ENCODE data around the gene EEIG1. TPM values are rescaled to one million over a fixed set of nuclear protein-coding genes. Genes with fewer than 3 reads are reported as not detected.

EEIG1 gene
- total and polyA plus RNA-seq, 2 of the 4 experiments (the other 2 are of a cell fraction), result 1.1 to 23.2 TPM

- TF ChIP-seq RFX5 (IDR thresholded peaks at IDR 0.05; ENCODE audit: low read depth, low read length) (no peak), RAD21 (IDR thresholded peaks at IDR 0.05; ENCODE audit: low read length) (peak; percentile 72)
These were observed 38.4 kb downstream of the EEIG1 start (continued) for GRCh38 chr9:127942216-127943010.

GRCh38 chr9:127941961-127942215 lies 38.9 kb downstream of the EEIG1 start:
- no peak overlapping the region for H3K14ac ChIP-seq (replicated peaks; ENCODE audit: low read depth, low read length)
- H3K4me1 ChIP-seq (ENCODE audit: control insufficient read depth, insufficient read depth, low read length), result peaks cover 9% of the 10 kb centered on the region; the same call in 1 of the 2 replicates
- H4K20me1 ChIP-seq (ENCODE audit: insufficient read depth, low read length), result peaks cover 18% of the 10 kb centered on the region; the same call in 1 of the 2 replicates
- TF ChIP-seq RCOR1 (IDR thresholded peaks at IDR 0.05; ENCODE audit: insufficient replicate concordance, low read length) (no peak), RFX5 (IDR thresholded peaks at IDR 0.05; ENCODE audit: low read depth, low read length) (no peak), BHLHE40 (IDR thresholded peaks at IDR 0.05; ENCODE audit: low read depth, low read length) (no peak), MXI1 (IDR thresholded peaks at IDR 0.05; ENCODE audit: borderline replicate concordance, low read depth, low read length) (no peak)
- in situ Hi-C loops (cut with MboI; ENCODE audit: low sequenced_read_pairs), result no loop called here
- no peak overlapping the region for H2AFZ ChIP-seq (replicated peaks; ENCODE audit: low read length, poor library complexity)
- DNase-seq (no peak), ATAC-seq (ENCODE audit: low read depth) (no peak)
- dilution Hi-C loops (cut with HindIII; ENCODE audit: low sequenced_read_pairs, unreplicated experiment), result no loop called here
- H2BK5ac ChIP-seq (ENCODE audit: low read depth, low read length, poor library complexity, severe bottlenecking), result no peak overlapping the region
- ChIA-PET CTCF (interaction anchor here (0.9 to 2.8 kb wide), 3 partner anchors 37 to 176 kb away, joined by 3 to 15 read pairs (median 3); no protein-coding TSS in a partner anchor), POLR2A (ENCODE audit: unreplicated experiment) (no interaction called here)
- no TSS peak for BruUV-seq (replicated peaks)
- intact Hi-C loops (cut with micrococcal nuclease), result loop anchor here (1.0 to 5.0 kb wide), 4 partner anchors 37 to 155 kb away; no protein-coding TSS in a partner anchor
- 0 out of 2 replicates have a peak, but pooled peaks cover 5% of the 10 kb centered on the region for H3K9me1 ChIP-seq (ENCODE audit: insufficient read depth, low read length)
- no peaks in the 10 kb centered on the region for H3K9me3 ChIP-seq (ENCODE audit: control insufficient read depth, insufficient read depth, low read length)
- H3K23ac ChIP-seq (ENCODE audit: low read depth, low read length), result no peak overlapping the region
- no peaks in the 10 kb centered on the region for H3K27me3 ChIP-seq (ENCODE audit: control insufficient read depth, insufficient read depth, low read length)
- H3K4ac ChIP-seq (ENCODE audit: low read depth, low read length), result no peak overlapping the region
- H3K56ac ChIP-seq (ENCODE audit: extremely low read depth, insufficient read depth, low read length), result no peak overlapping the region
- H2AK5ac ChIP-seq (ENCODE audit: low read depth, low read length), result no peak overlapping the region
- no peak overlapping the region for H2BK120ac ChIP-seq (ENCODE audit: low read depth, low read length)
- no peak overlapping the region for H4K8ac ChIP-seq (ENCODE audit: low read depth in 2 of 2, low read length in 2 of 2)
- no peak overlapping the region for H3K9ac ChIP-seq (ENCODE audit: low read depth, low read length)
- WGBS, 2 experiments (ENCODE audit: extremely low coverage in 2 of 2, insufficient read length in 1 of 2), result 92% methylated on average over 2 of the region's 3 CpGs; no CpG with 5 or more reads in 1 of the 2 experiments
- no peak overlapping the region for H3K4me2 ChIP-seq (ENCODE audit: low read depth, low read length)
- peaks cover 3 to 13% of the 10 kb centered on the region in 2 experiments; a peak in 2 of 4 replicates for H3K79me1 ChIP-seq (ENCODE audit: low read depth in 1 of 2, low read length in 2 of 2)
- no peak overlapping the region for H3K4me3 ChIP-seq (ENCODE audit: insufficient read depth, low read depth, low read length)
- no peak overlapping the region for H3K27ac ChIP-seq (ENCODE audit: insufficient read depth, low read length)
- no peak overlapping the region for H3K18ac ChIP-seq (ENCODE audit: low read depth, low read length)
- no peak overlapping the region for H2AK9ac ChIP-seq (replicated peaks; ENCODE audit: low read depth, low read length, poor library complexity)
- H2BK15ac ChIP-seq (ENCODE audit: low read depth, low read length), result no peak overlapping the region
- no peak overlapping the region for H4K5ac ChIP-seq (ENCODE audit: low read depth, low read length)
- peaks cover 29% of the 10 kb centered on the region for H3K36me3 ChIP-seq (ENCODE audit: control insufficient read depth, insufficient read depth, low read length)
- H2BK20ac ChIP-seq (ENCODE audit: low read depth, low read length), result no peak overlapping the region
- no peak overlapping the region for H4K91ac ChIP-seq (ENCODE audit: insufficient read depth, low read depth, low read length)
